ENCODE data around the gene DPP6.

GRCh38 chr7:154489897-154490296, 437.7 kb downstream of the DPP6 start:
- no peak for TF ChIP-seq ZNF551 (CRISPR knock-in tag; IDR thresholded peaks at IDR 0.05)
- TF ChIP-seq THAP12 (CRISPR knock-in tag; IDR thresholded peaks at IDR 0.05) = no peak
- no peak for TF ChIP-seq CTCF (IDR thresholded peaks at IDR 0.05 in 2 of 3, conservative IDR thresholded peaks at IDR 0.05 in 1 of 3; ENCODE audit: insufficient read depth in 2 of 3, low read depth in 1 of 3, low read length in 3 of 3)
- TF ChIP-seq JUN (IDR thresholded peaks at IDR 0.05; ENCODE audit: borderline replicate concordance, low read depth, low read length) = no peak
- no peak for TF ChIP-seq JUN (CRISPR knock-in tag; IDR thresholded peaks at IDR 0.05; ENCODE audit: borderline replicate concordance)
